HG02798 (cell line): ENCODE measurements around the gene MYO9B.

Source experiments
- ATAC-seq: cut with Tn5 transposase; IDR thresholded peaks from one replicate; pipeline ENCODE4 v1.9.1; 2021; ENCODE audit warnings: mild to moderate bottlenecking; ENCODE audit not compliant: unreplicated experiment, poor library complexity

Gene MYO9B

GRCh38 chr19:17249887-17250548, 174.4 kb downstream of the MYO9B start:
- ATAC-seq: no peak

GRCh38 chr19:17254636-17255035, 179.1 kb downstream of the MYO9B start:
- ATAC-seq: no peak

- ATAC-seq: no peak
Observed at GRCh38 chr19:17255150-17255621, 179.6 kb downstream of the MYO9B start.

GRCh38 chr19:17256130-17256529, 180.6 kb downstream of the MYO9B start:
- no peak for ATAC-seq

GRCh38 chr19:17259118-17259780, 183.7 kb downstream of the MYO9B start:
- no peak for ATAC-seq

- no peak for ATAC-seq
Observed at GRCh38 chr19:17259934-17260333, 184.4 kb downstream of the MYO9B start.

- ATAC-seq: peak; percentile 85
Observed at GRCh38 chr19:17260842-17261325, 185.3 kb downstream of the MYO9B start.

- ATAC-seq: no peak
Observed at GRCh38 chr19:17262557-17262956, 187.0 kb downstream of the MYO9B start.
